OCI-LY3 (cell line): ENCODE data around the gene C11orf97.

Source experiments
- H2AFZ ChIP-seq: fragments of 200-600, 300-600 bp; shearing (Covaris generic); 2 replicates; pipeline ENCODE4 v1.6.0; 2014; ENCODE audit warnings: antibody characterized with exemption, low read depth, low read length
- H3K27ac ChIP-seq: fragments of 200-600, 300-600 bp; sonication (generic); 2 replicates; pipeline ENCODE4 v1.5.1; 2014; ENCODE audit warnings: mild to moderate bottlenecking, low read length, moderate library complexity, mixed read lengths
- H3K27me3 ChIP-seq: fragments of 200-600, 300-600 bp; sonication (generic); 2 replicates; pipeline ENCODE4 v1.6.1; 2014; ENCODE audit warnings: low read depth, low read length, mixed read lengths
- H3K36me3 ChIP-seq: fragments of 200-600, 300-600 bp; sonication (generic); replicated peaks from 2 replicates; pipeline ENCODE3; 2014; ENCODE audit warnings: low read depth, low read length, mixed read lengths
- H3K4me1 ChIP-seq: fragments of 300-600, 200-600 bp; sonication (generic); 2 replicates; pipeline ENCODE4 v1.6.1; 2014; ENCODE audit warnings: low read length, mixed read lengths
- H3K4me2 ChIP-seq: fragments of 200-600, 300-600 bp; sonication (generic); 2 replicates; pipeline ENCODE4 v1.6.1; 2014; ENCODE audit warnings: low read length, mixed read lengths
- H3K4me3 ChIP-seq: fragments of 300-600, 200-600 bp; sonication (generic); 2 replicates; pipeline ENCODE4 v1.5.1; 2014; ENCODE audit warnings: antibody characterized with exemption, mild to moderate bottlenecking, low read length, moderate library complexity
- H3K79me2 ChIP-seq: fragments of 300-600, 200-600 bp; shearing (Covaris generic); 2 replicates; pipeline ENCODE4 v1.6.1; 2014; ENCODE audit warnings: mild to moderate bottlenecking, low read length, mixed read lengths
- H3K9ac ChIP-seq: fragments of 300-600, 200-600 bp; shearing (Covaris generic); 2 replicates; pipeline ENCODE4 v1.6.0; 2014; ENCODE audit warnings: mild to moderate bottlenecking, low read length, moderate library complexity
- H3K9me3 ChIP-seq: fragments of 200-600, 300-600 bp; shearing (Covaris generic); 2 replicates; pipeline ENCODE4 v1.6.1; 2014; ENCODE audit warnings: low read length, mixed read lengths; ENCODE audit not compliant: insufficient read depth
- H4K20me1 ChIP-seq: fragments of 200-600, 300-600 bp; sonication (generic); 2 replicates; pipeline ENCODE4 v1.6.1; 2016; ENCODE audit warnings: low read length, mixed read lengths; ENCODE audit not compliant: insufficient read depth
- CTCF ChIP-seq: fragments of 200-600, 300-600 bp; sonication (generic); IDR thresholded peaks from 2 replicates; pipeline ENCODE4 v1.5.1; 2014; ENCODE audit warnings: antibody characterized with exemption, low read length, low read depth
- EZH2phosphoT487 ChIP-seq: fragments of 200-600 bp; shearing (Covaris generic); IDR thresholded peaks from 2 replicates; pipeline ENCODE4 v1.6.1; 2018; ENCODE audit warnings: antibody characterized with exemption, mixed run types, low read depth

C11orf97 gene

GRCh38 chr11:94577841-94578240 is 65.6 kb downstream of the C11orf97 start:
- Histone ChIP-seq H3K4me1 (peaks cover 14% of the 10 kb centered on the region), H3K79me2 (no peaks in the 10 kb centered on the region), H3K4me3 (no peak overlapping the region), H3K36me3 (no peaks in the 10 kb centered on the region), H4K20me1 (no peaks in the 10 kb centered on the region), H3K9ac (no peak overlapping the region), H3K27me3 (no peaks in the 10 kb centered on the region), H3K27ac (no peak overlapping the region), H3K4me2 (no peak overlapping the region), H2AFZ (no peak overlapping the region), H3K9me3 (no peaks in the 10 kb centered on the region)
- TF ChIP-seq EZH2phosphoT487 (no peak), CTCF (no peak)
